ENCODE data around the gene CXCL1.
A peak's percentile ranks its signal among the peaks of the same experiment; 100 is the strongest.

The CXCL1 gene

GRCh38 chr4:73853246-73853704 is 15.9 kb upstream of the CXCL1 start, which contains the start of gene PF4V1:
PF4V1 (plus strand) TSS chr4:73853296; CDS start chr4:73853363, 67 bp downstream.
- no peak for DNase-seq

DNA sequence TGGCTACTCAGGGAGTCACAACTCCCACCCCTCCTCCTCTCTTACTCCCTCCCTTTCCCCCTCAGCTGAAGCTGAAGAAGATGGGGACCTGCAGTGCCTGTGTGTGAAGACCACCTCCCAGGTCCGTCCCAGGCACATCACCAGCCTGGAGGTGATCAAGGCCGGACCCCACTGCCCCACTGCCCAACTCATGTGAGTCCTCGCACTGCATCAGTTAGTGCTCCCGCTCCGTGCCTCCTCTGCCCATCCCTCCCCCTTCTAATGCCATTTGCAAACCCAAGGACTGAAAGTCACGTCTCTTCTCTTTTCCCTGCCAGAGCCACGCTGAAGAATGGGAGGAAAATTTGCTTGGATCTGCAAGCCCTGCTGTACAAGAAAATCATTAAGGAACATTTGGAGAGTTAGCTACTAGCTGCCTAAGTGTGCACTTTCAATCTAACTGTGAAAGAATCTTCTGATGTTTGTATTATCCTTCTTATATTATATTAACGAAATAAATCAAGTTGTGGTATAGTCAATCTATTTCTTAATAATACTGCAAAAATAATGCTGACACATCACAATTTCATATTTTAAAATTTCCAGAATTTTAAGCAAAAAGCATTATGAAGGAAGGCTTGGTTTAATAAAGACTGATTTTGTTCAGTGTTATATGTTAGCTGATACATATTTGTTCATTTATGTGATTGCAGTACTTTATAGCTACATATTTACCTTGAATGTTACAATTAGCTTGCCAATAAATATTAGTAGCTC is 15.3 kb upstream of the CXCL1 start:
- no peak for DNase-seq

DNA sequence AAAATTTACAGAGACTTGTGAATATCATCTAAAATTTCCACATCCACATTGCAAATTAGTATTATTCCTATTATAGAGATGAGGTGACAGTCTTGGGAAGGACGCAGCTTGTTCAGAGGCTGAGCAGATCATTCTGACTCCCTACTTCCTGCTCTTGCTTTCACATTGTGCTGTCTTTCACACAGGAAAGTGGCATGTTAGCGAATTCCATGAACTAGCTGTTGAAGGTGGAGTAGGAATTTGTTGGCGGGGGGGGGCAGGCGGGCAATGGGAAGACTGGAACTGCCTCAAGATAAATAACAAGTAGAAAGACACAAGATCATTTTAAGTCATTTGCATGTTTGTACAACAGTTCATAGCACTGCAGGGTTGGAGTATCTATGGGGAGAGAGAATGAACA is 13.8 kb upstream of the CXCL1 start:
- no peak for DNase-seq

DNA sequence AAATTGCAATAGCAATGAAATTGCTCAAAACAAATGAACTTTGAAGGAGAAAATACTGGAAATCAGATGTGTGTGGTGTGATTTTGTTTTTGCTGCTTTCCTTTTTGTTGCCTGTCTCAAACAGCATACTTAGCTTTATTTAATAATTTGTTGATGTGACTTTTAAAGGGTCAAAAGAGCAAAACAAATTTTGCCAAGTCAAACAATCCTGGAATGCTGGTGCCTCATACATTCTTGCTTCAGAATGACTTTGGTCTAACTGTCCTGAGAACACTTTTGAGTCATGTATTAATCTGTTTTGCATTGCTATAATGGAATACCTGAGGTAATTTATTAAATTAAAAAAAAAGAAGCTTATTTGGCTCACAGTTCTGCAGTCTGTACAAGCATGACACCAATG is 12.7 kb upstream of the CXCL1 start:
- DNase-seq, result no peak

- no peak for DNase-seq
Measured at GRCh38 chr4:73859614-73860088, 9.5 kb upstream of the CXCL1 start.

- DNase-seq, result no peak
Measured at GRCh38 chr4:73860181-73860580, 9.0 kb upstream of the CXCL1 start.

DNA sequence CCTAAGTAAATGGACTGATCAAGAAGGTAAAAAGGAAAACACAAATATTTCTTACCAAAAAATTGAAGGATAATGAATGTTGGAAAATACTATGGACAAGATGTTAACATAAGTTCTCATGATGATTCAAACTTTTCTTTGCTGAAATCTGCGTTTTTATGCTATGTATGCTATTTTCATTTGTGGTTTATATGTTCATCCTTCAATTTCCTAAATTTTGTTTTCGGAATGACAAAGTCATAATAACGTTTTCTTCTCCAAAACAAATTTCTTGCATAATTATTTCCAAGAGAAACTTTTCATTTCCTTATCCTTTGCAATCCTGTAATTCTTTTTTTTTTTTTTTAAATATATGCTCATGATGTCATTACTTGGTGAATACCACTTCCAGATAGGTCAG is 8.3 kb upstream of the CXCL1 start:
- no peak for DNase-seq

- no peak for DNase-seq
Measured at GRCh38 chr4:73862322-73862721, 6.9 kb upstream of the CXCL1 start.

DNA sequence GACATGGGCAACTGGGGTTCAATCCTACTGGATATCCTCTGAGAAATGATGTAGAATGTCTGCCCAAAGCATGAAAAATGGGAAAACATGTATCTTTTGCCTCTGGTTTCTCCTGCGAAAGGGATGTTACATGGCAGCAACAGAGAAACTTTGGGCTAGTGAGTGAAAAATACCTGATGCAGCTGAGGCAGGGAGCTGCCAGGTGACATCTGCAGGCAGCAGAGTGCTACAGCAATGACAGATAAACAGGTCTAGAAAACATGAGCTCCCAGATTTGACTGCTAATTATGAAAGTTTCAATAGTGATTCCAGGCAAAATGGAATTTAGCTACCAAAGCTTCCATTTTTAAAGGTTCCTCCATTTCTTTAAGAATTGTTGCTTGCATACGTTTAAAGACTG is 4.8 kb upstream of the CXCL1 start:
- DNase-seq, result no peak

GRCh38 chr4:73864961-73865360 is 4.2 kb upstream of the CXCL1 start:
- no peak for DNase-seq

GRCh38 chr4:73865431-73866096 is 3.6 kb upstream of the CXCL1 start:
- no peak for DNase-seq

DNA sequence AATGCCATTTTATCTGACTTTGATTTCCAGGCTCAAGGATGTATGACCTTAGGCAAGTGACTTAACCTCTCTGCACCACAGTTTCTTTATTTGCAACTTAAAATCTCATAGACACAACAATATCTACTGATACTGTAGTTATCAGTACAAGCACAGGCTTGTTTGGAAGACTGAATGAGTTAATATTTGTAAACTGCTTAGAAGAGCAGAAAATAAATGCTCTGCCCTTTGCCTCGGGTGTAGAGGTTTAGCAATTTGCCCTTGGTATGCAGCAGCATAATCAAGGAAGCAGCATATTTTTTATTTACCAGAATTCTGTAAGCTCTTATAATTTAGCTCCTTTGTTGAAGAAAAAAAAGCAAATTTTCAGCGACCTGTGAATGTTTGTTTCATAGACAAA is 2.9 kb upstream of the CXCL1 start:
- DNase-seq, result no peak

- peak; percentile 2 for DNase-seq
Measured at GRCh38 chr4:73867783-73868182, 1.4 kb upstream of the CXCL1 start.

- DNase-seq, result no peak
Measured at GRCh38 chr4:73868206-73869129, 725 bp upstream of the CXCL1 start.

- no peak for DNase-seq
Measured at GRCh38 chr4:73870260-73870659, 1.1 kb downstream of the CXCL1 start.

DNA sequence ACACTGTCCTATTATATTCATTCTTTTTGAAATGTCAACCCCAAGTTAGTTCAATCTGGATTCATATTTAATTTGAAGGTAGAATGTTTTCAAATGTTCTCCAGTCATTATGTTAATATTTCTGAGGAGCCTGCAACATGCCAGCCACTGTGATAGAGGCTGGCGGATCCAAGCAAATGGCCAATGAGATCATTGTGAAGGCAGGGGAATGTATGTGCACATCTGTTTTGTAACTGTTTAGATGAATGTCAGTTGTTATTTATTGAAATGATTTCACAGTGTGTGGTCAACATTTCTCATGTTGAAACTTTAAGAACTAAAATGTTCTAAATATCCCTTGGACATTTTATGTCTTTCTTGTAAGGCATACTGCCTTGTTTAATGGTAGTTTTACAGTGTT is 1.6 kb downstream of the CXCL1 start:
- DNase-seq, result no peak

DNA sequence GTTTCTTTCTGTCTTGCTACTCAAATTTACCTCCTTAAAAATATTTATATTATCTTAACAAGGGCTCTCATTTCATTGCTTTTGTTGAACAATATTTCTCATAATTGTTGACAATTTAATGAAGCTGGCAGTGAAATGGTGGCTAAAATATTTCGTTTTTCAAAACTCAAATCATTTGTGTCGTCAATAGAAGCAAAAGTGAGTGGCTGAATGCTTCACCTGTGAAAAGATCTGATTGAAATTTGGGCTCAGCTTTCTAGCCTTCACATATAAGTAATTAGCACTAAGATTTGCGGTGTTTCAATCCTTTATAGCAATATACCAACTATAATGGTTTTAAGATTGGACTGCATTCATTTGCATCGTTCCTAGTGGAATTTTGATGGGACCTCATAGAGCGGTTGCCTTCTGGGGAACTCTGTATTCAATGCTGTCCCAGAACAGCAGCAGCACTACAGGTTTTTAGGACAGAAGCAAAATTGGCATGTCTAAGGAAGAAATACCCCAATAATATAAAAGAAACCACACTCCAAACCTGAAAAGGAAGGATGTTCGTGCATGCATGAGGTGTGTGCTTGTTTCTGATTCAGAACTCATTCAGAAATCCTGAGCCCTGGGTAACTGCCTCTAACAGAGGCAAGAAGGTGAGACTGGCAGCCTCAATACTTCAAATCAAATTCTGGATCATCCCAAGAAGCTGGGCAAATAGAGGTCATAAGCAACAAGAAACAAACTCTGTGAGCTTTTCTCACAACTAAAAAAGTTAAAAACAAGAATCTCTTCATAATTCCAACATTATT is 2.5 kb downstream of the CXCL1 start:
- no peak for DNase-seq

DNA sequence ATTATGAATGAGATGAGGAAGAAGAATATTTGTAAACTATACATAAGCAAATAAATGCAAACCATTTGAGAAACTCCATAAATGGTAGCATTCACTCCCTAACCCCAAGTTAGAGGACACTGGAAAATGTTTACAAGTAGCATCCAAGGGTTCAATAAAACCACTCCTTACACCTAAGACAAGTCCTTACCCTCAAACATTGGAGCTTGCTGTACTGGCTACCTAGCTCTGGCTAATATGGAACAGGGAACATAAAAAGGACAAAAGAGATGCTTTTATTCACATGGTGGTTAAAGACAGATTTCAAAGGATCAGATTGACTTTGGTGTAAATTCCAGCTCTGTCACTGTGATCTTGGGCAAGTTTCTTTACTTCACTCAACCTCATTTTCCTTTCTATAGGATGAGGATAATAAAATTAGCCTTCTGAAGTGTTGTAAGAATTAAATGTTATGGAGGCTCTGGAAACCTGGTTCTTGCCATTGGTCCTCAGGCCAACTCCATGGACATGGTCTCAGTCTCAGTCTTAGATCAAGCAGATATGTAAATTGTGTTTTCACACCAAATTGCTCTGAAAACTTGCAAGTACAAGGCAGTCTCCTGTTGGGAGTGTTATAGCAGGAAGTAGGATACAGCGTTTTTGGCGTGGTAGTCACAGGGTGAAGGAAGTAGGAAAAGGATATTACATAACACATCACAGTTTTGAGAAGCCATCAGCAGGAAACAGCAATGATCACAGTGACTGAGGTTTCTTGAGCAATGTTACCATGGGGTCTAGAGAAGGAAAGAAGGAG is 3.3 kb downstream of the CXCL1 start:
- no peak for DNase-seq

- DNase-seq, result no peak
Measured at GRCh38 chr4:73874386-73874785, 5.2 kb downstream of the CXCL1 start.

DNA sequence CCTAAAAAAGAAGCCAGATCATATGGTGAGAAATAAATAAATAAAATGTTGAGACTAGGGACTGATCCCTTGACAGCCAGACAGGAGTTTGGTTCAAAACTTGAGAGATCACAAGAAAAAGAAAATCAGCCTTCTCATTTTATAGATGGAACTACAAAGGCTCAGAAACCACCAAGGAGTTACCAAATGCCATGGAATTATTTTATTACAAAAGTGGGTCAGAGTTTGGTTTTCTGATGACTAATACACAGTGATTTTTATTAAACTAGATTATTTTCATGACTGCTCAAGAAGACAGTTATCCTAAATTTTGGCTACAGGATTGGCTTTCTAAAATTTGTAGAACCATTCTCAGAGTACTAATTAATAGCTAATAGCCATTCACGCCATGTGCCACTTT is 6.2 kb downstream of the CXCL1 start:
- no peak for DNase-seq

DNA sequence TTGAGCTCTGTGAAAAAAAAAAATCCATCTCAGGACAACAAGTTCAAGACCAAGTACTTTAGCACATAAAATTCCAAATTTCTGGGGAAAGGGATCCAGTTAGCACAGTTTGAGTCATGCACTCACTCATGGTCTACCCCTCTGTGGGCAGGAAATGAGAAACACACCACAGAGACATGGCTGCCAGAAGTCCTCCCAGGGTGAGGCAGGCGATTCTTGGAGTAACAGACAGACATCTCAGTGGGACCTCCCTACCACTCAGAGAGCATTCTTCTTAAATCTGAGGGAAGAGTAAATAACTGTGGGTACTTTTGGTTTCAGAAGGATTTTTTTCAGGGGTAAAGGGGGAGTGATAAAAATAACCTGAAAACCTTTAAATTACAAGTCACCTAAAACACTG is 14.1 kb downstream of the CXCL1 start:
- DNase-seq, result no peak

Measured in activated CD4-positive, alpha-beta T cell treated with anti-CD3 and anti-CD28 coated beads, Interleukin-2, amount 50 U/mL, for 16 hours (primary cell).